ENCODE data around the gene SHLD1.

Gene SHLD1

DNA sequence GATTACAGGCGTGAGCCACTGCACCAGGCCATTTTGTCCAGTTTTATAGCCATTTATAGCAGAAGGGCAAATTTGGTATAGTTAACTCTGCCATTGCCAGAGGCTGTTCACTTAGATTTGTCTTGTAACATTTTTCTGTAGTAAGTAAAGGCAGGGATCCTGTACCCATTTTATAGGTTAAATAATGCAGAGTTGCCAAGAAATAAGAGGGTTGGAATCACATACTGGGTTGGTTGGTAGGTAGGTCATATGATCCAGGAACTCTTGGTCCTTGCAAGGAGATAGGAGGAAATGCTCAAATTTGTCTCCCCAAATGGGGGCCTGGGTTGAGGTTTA, 68.1 kb downstream of the SHLD1 start:
- DNase-seq = no peak

DNA sequence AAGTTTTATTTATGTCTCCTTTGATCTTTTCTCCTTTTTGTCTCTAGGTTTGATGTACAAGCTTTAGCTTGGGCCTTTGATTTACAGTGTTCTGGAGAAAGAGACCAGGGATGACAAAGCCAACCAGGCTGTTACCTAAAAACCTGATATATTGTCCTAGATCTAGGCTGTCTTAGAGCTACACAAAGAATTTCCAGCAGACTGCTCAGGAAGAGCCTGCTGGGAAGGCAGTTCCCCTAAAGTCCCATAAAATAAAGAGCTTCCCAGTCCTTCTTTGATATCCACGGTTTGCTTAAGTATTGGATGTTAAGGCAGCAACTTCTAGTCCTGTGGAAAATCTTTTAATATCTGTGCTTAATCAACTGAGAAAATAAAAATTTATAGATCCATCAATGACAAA, 70.5 kb downstream of the SHLD1 start:
- DNase-seq = no peak

DNA sequence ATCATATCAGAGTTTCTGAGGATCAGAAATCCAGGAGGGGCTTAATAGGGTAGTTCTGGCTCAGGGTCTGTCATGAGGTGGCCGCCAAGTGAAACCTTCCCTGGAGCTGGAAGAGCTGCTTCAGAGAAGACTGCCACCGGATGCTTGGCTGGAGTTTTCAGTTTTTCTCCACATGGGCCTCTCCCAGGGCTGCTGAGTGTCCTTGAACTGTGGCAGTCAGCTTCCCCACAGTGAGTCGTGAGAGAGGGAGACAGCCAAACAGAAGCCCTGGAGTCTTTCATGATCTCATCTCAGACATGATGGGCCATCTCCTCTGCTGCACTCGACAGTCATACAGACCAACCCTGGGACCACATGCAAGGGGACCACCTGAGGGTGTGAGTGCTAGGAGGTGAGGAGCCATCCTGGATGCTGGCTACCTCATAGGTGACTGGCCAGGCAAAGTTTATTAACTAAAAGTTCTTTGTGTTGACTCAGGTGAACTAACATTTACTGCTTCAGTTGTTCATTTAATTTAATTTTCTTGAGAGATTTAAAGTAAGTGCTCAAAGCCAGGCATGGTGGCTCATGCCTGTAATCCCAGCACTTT, 71.5 kb downstream of the SHLD1 start:
- DNase-seq = no peak

DNA sequence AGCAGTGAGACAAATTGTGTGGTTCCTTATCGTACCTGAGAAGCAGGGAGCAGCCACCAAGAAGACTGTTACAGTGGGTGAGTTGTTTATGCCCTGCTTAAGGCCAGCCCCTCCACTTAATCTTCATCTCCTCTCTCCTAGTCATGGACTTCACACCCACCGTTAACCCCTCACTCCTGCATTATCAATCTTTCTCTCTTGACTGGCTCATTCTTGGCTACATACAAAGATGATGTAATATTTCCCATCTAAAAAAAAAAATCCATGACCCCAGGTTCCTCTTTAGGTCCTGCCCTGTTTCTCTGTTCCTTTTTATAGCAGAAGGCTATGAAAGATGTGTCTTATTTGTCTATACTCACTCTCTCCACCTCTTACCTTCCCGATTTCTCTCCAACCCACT, 72.4 kb downstream of the SHLD1 start:
- no peak for DNase-seq

DNA sequence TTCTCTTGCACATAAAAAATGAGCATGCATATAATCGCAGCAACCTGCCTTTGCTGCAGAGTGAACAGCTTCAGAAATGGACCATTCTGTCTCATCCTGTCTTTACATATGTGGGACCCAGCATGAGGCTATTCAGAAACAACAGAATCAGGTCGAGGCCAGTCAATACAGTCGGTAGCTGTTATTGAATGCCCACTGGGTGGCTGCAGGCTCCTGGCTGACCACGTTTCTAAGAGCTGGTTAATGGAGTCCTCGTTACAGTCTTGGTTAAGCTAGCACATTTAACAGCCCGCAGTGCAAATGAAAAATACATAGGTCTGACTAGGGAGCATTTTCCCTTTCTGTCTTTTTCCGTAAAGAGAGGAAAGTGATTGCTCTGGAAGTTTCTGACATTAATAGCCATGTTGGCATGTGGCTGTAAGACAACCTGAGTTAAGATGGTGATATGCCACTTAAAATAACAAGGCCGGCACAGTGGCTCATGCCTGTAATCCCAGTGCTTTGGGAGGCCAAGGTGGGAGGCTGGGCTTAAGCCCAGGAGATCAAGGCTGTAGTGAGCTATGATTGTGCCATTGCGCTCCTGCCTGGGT, 75.0 kb downstream of the SHLD1 start:
- DNase-seq = no peak

DNA sequence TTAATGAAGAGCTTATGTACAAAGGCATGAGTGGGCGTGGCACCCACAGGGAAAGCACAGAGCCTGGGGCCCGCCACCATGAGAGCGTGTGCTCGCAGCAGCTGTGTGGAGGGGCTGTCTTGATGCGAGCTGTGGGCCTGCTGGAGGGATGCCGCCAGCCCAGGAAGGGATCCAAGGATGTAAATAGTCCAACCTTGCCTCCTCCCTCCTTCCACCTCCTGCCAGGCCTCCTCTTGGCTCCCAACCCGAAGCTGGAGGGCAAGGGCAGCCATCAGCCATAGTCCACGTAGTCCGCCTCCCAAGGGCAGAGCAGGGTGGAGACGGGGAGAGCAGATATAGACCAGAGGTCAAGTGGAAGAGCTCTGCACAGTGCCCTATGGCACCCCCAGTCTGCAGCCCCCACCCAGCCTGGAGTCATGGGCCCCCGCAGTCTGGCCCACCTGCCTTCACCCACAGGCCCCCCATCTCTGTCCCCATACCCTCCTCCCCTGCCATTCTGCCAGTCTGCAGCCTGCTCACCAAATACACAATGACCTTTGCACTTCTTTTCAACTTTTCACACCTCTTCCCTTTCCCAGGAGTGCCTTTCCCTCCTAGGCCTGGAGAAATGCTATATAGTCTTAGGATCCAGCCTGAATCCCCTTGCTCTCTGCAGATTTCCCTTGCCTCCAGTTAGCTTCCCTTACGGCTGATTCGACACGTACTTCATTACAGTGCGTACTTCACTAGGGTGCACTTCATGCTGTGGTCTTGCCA, 77.1 kb downstream of the SHLD1 start:
- DNase-seq = no peak

DNA sequence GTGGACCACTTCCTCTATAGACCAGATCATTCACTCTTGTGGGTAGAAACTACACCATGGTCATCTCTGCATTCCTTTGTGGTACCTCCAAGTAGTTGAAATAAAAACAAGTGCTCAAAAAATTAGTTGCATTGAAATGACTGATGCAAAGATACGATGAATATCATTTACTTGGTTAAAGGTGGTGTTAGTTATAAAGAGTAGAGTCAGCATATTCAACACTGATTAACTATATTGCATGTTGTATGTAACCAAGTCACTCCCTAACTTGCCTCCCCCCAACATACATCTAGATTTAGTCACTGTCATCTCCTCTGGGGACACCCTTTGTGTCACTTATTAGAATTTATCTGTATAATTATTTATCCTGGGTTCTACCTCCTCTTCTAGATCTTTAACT, 77.7 kb downstream of the SHLD1 start:
- DNase-seq = no peak

DNA sequence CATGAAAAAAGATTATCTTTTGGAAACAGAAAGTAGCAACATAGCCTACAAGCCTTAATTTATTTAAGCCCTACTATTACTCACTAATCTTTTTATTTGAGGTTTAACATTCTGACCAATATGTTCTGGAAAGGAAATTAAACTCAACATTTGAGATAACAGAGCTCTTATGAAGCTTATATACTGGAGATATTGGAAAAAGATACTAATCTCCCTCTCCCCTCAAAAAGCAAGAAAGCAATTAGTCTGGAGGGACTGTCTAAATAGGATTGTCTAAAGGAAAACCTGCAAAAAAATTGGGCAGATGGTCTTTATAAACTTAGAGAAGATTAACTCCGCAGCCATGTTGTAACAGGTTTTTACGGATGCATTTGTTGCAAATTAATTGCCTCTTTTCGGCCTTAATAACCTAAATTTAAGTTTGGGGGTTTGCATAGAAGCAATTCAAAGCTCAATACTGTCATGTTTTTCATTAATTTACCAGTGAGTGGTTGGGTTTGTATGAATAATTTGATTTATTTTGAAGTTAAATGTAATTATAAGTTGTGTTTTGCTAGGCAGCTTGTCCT, 79.1 kb downstream of the SHLD1 start:
- DNase-seq = no peak

DNA sequence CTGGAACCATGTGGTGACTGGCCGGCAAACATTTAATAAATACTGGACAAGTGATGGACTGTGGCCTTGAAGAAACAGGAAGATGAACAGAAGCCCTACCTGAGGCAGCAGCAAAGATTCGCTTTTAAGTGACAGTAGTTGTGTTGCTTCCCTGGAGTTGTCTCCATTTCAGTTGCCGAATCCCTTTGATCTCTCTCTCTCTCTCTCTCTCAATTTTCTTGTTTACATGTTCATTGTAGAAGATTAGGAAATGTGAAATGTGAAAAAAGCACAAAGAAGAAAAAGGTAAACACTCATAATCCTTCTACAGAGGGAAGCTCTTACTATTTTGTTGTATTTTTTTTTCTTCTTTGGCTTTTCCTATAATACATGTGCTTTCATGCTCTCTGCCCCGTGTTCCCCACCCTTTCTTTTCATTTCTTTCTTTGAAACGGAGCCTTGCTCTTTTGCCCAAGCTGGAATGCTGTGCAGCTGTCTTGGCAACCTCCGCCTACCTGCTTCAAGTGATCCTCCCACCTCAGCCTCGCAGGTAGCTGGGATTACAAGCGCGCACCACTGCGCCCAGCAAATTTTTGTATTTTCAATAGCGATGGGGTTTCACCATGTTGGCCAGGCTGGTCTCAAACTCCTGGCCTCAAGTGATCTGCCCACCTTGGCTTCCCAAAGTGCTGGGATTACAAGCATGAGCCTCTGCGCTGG, 81.5 kb downstream of the SHLD1 start:
- peak in 22 of 56 donors; percentile 6 to 68 (median 20) for DNase-seq

DNA sequence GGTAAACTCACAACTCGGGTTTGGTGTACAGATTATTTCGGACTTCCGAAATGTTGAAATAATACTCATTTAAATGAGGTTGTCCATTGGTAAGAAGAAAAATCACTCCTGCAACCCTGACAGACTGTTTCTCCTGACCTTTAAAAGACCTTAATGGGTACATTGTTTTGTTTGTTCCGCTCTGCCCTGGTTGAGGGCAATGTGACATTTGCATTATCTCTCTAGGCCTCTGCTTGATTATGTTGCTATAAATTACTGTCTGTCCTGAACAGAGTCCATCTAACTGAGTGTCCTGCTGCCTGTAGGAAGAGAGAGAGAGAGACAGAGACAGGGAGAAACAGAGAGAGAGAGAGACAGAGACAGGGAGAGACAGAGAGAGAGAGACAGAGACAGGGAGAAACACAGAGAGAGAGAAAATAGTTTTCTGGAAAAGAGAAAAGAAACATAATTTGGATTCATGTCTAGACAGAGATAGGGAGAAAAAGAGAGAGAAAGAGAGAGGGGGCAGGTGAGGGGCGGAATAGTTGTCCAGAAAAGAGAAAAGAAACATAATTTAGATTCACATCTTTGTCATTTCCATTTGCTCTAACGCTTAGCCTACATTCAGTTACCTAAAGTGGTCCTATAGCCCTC, 83.2 kb downstream of the SHLD1 start:
- DNase-seq = no peak

DNA sequence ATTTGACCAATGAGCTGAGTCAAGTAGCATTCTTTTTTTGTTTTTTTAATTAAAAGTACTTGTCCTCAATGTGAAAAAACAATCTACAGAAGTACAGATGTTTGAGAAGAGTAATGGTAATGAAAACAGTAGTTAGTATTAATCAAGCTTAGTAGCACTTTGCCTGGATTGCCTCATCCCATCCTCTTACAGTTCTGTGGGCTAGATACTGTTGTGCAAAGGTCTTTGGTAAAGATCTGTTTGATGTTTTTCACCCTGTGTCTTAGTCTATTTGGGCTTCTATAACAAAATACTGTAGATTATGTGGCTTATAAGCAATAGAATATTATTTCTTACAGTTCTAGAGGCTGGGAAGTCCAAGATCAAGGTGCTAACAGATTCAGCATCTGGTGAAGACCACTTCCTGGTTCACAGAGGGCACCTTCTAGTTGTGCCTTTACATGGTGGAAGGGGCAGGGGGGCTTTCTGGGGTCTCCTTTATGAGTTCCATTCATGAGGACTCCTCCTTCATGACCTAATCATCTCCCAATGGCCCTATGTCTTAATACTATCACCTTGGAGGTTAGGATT, 84.3 kb downstream of the SHLD1 start:
- DNase-seq = no peak

DNA sequence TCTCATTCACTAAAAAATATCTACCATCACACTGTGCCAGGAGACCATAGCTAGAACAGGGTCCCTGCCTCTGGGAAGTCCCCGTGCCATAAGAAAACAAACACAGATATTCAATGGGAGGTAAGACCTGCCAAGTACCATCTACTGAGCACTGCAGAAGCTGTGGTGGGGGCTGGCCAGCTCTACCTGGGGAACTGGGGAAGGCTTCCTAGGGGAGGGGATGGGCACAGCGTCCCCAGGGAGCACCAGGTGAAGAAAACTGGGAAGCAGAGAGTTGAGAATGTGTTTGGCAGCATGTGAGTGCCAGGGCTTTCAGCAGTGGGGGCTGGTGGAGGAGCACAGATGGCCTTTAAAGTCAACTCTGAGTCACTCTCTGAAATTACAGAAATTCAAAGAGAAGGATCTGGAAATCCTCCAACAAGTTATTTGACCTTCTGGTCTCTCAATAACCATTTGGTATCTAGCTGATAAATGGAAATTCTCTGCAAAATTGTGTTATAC, 85.2 kb downstream of the SHLD1 start:
- DNase-seq = peak in 1 of 56 donors; percentile 8

DNA sequence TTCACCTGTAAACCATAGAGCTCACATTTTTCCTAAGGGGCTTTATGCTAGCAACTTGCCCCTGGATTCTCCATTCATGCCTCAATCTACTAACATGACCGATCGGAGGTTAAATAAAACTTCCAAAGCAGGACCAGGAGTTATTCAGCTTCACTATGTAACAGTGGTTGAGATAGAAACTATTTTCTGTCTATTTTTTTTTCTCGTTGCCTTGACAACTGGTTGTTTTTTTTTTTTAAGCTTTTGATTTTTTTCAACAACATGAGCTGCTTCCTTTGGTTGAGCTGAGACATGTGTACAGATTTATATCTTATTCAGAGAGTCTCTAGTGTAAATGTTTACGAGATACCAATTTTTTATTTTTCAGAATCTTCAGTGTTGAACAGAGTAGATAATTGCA, 85.7 kb downstream of the SHLD1 start:
- DNase-seq = no peak

DNA sequence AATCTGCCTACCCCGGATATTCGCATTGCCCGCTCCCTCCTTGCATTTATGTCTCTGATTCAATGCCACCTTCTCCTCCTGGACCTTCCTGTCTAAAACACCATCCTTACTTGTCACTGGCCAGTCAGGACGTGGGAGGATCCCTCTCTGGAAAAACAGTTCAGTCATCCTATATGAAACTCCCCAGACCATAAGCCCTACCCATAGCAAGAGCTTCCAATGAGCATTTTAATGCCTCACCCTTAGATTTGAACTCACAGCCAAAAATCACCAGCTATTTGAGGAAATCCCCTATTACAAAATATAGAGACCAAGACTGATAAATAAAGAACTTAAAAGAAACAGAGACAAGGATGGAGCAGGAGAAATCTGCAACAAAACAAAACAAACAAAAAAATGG, 86.4 kb downstream of the SHLD1 start:
- DNase-seq = no peak

DNA sequence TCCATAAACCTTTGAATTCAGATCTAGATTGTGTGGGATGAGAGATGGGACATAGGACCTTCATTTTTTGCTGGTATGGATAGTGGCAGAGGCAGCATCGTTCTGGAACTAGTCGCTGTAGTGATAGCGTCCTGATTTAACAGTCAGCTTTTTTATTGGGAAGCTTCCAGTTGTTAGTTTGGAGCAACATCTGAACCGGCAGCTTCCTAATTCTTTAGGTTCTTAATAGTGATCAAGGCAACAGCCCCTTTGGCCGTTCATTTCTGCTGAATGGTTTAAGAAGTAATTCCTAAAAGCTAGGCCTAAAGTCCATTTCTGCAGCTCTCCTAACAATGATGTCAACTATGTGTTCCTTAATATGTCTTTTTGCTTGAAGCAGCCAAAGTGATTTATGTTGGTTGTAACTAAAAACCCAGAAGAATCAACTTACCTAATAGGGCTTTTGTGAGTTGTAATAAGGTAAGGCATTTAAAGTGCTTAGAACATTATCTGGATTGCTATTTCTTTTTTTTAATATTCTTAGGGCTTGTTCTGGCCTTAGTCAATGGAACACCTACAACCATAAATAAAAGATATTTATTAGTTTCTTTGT, 90.3 kb downstream of the SHLD1 start:
- no peak for DNase-seq

DNA sequence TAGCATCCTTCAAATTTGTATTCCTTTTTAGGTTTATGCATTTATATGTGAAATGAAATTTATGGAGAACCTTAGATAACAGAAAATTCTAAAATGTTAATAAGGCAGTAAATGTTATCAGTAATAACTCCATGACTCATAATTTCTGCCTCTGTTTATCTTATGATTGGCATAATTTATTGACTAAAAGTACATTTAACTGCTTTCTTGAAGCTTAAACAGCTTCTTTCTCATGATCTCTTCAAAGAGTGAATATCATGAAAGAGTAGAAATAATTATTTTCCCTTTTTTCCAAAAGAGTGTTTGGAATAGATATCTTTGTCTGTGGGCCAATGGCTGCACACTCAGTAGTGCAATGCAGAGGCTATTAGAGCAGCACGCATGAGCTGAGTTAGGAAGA, 91.3 kb downstream of the SHLD1 start:
- DNase-seq = no peak

DNA sequence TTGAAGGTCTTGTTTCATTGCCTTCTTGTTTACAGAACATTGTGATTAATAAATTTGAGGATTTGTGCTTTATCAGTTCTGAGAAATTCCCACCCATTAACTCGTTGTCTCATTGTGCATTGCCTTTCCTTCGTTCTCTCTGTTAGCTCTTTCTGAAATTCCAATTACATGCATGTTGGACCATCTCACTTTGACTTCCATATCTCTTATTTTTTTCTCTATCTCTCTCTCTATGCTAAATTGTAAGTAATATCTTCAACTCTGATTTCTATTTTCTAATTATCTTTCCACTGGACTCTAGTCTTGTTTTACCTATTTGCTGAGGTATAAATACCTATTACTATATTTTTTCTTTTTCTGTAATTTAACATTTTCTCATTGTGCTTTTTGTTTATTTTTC, 92.3 kb downstream of the SHLD1 start:
- DNase-seq = no peak

DNA sequence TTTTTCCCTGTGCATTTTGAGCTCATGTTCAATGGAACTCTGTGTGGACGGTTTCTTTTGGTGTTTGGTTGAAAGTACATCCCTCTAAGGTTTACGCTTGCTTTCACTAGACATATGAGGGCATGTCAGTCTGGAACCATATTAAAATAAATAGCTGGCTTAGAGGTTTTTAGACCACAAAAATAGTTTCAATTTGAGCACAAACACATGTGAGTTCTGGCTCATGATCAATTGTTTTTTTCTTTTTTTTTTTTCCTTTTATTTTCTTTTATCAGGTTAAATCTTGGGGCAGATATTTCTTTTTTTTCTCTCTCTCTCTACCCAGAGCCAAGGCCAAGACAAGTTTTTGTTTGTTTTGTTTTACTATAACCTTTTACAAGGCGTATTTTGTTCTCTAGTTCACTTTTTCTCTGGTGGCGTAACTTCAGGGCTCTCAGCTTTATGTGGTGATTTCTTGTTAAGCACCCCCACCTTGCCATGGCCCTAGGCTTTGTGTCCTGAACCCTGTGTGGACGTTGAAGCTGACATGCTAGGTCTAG, 92.9 kb downstream of the SHLD1 start:
- no peak for DNase-seq

DNA sequence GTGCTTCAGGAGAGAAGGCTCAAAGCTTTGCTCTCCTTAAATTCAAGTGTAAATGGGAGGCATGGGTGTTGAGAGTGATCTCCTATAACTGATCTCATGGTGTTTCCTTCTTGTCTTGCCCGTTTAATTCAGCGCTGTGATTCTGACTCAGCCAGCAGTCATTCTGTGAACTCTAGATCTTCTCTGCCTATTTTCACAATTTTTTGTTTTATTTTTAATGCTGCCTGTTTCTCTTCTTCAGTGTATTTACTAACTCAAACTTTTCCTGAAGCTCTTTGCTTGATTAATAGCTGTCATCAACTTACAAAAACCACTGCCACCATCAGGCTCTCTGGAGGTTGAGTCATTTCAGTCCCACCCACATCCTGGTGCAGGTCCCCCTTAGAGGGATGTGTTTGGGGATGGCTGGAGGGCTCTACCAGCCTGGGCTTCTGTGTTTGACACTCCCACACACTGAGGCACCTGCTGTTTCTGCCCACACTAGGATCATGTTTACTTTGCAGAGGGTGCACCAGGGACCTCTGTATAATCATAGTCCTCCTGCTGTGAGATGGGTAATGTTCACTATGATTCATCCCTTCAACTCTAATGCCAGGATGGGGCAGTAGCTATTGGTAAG, 94.0 kb downstream of the SHLD1 start:
- DNase-seq = peak in 1 of 56 donors; percentile 12

Measured in nucleus accumbens (tissue), 56 donors.